NK-92 (cell line): ENCODE results near the gene AMN.
"Not testable (repeated sequence)": the region's sequence is repeated elsewhere in the genome, so short reads cannot be mapped to it uniquely, and the experiment has no call there.

Experiments
- DNase-seq: peaks from one replicate; lab custom pipeline; 2025; ENCODE audit not compliant: unreplicated experiment; lab: John Stamatoyannopoulos, UW

AMN gene

DNA sequence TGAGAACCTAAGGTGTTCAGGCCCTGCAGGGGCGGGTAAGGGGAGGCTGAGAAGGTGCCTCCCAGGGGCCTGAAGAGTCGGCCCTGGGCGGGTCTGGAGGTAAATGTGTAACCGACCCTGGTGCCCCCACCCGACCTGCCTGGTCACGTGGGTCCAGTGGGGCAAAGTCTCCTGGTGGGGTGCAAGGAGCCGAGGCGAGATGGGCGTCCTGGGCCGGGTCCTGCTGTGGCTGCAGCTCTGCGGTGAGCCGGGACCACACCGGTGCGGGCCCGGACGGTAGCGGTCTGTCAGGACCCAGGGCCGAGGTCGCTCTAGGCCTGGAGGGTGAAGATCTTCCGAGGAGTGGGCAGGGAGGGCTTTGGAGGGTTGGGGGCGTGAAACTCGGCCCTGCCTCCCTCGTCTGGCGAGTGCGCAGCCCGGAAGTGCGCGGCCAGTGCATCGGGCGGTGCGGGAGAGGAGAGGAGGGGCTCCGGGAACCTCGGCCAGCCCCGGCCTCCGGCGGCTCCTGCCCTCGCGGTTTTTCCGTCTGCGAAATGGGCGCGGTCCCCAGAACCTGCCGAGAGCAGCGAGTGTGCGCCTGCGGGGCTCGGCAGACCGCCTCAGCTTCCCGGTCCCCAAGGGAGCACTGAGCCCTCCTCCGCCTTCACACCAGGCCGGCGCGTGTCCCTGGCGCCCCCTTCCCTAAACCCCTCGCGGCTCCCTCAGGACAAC lies at the start of gene AMN:
Gene AMN, plus strand, starts transcription at position 174 of the 711 bp plus-strand sequence. Its CDS starts 26 bp downstream, at position 200.
- no peak for DNase-seq

DNA sequence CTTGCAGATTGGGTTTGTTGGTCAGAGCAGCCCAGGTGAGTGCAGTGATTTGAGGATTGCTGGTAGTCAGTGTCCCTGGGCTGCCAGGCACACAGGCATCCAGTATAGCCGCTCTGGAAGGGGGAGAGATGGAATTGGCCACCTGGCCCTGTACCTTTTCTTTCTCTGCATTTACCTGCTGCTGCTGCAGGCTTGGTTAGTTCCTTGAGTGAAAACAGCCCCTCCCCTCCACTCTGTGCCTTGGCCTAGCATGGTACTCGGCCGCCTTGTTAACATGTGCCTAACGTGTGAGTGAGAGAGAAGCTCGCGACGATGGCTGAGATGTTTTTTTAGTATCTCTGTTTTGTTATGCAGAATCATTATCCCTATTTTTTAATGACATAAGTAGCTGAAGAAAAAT lies 49.3 kb upstream of the AMN start:
- no peak for DNase-seq

- no peak for DNase-seq
These were observed 48.9 kb upstream of the AMN start for GRCh38 chr14:102873546-102874061.

GRCh38 chr14:102875652-102876051 lies 46.8 kb upstream of the AMN start:
- DNase-seq = no peak

GRCh38 chr14:102877511-102877910 lies 45.0 kb upstream of the AMN start:
- not testable (repeated sequence) for DNase-seq

- DNase-seq = no peak
These were observed 44.1 kb upstream of the AMN start for GRCh38 chr14:102878174-102878969.

GRCh38 chr14:102878970-102879460 lies 43.4 kb upstream of the AMN start:
- no peak for DNase-seq

- DNase-seq = no peak
These were observed 40.1 kb upstream of the AMN start for GRCh38 chr14:102882226-102882906.

- DNase-seq = no peak
These were observed 39.3 kb upstream of the AMN start for GRCh38 chr14:102883089-102883541.

GRCh38 chr14:102883554-102883953 lies 38.9 kb upstream of the AMN start:
- DNase-seq = no peak

GRCh38 chr14:102885737-102886447 lies 36.6 kb upstream of the AMN start:
- no peak for DNase-seq

DNA sequence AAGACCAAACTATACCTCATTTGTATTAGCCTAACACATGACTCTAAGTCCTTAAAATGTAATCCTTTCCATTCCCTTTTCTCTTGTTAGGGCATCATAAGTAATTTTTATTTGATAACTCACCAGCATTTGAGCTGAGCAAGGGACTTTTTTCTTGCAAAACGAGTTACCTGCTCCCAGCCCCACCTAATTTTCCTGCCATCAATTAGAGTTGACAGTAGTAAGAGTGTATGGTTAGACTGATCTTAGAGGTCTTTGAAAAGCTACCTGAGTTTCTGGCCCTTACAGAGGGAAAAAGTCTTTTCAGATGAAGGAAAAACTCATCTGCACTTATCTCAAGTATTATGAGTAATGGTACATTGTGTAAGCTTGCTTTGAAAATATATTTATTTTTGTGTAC lies 33.7 kb upstream of the AMN start:
- no peak for DNase-seq

DNA sequence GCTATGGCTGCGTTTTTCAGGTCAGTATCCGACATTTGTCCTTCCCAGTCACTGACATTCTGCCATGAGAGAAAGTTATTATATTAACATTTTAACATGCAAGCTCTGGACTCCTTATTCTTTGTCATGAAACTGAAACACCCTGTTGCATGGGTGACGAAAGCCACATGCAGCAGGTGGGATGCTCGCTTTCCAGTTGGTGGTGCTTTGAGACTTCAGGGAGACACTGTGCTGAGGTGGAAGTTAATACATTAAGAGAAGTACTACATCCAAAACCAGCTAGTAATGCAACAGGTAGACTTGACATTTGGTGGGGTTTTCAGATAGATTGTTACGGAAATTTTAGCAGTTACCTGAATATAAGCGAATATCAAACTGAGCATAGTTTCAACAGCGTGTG lies 32.8 kb upstream of the AMN start:
- no peak for DNase-seq

DNA sequence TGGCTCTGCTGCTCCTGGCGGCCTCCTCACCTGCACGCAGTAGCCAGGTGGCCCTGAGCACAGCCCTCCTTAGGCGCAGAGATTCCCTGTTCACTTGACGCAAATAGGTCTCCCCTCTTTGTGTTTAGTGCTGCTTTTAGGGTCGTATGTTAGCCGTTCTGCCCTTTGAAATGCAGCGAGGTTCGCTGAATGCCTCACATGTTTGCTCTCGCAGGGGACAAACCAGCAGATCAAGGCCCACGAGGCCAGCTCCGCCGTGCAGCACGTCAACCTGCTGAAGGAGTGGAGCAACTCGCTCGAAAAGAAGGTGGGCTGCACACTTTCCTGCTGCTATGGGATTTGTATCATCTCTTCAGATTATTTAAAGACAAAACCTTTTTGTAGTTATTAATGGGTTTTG lies 31.4 kb upstream of the AMN start:
- DNase-seq = no peak

DNA sequence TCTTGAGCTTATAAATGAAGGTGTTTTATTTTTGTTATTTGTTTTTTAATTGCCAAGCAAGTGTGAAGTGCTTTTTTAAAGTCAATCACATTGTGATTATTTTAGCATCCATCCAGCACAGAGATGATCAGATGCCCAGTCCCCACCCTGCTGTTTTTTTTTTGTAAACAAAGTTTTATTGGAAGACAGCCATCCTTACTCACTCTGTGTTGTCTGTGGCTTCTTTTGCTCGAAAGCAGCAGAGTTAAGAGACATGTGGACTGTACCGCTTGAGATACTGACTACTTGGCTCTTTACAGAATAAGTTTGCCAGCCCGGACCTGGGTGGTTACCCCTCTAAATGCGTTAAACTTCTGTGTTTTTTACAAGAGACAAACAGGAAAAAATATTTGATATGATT lies 30.9 kb upstream of the AMN start:
- DNase-seq = no peak

- no peak for DNase-seq
These were observed 29.8 kb upstream of the AMN start for GRCh38 chr14:102892651-102893050.

DNA sequence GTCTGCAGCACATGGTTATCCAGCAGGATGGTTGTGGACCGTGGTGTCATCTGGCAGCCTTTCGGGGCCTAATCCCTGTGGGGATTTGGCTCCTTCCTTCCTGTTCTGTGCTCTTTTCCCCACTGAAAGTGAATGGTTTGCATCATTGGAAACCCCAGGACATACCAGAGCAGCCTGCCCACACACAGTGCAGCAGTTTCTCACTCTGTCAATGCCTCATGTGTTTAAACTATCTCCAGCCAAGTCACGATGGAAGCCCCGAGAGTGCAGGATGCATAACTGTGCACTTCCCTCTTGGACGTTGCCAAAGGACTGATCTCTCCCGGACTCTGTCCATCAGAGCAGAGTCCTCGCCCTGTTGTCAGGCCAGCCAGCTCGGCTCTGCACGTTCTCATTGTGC lies 29.0 kb upstream of the AMN start:
- DNase-seq = no peak

GRCh38 chr14:102896735-102897134 lies 25.7 kb upstream of the AMN start:
- DNase-seq = not testable (repeated sequence)

DNA sequence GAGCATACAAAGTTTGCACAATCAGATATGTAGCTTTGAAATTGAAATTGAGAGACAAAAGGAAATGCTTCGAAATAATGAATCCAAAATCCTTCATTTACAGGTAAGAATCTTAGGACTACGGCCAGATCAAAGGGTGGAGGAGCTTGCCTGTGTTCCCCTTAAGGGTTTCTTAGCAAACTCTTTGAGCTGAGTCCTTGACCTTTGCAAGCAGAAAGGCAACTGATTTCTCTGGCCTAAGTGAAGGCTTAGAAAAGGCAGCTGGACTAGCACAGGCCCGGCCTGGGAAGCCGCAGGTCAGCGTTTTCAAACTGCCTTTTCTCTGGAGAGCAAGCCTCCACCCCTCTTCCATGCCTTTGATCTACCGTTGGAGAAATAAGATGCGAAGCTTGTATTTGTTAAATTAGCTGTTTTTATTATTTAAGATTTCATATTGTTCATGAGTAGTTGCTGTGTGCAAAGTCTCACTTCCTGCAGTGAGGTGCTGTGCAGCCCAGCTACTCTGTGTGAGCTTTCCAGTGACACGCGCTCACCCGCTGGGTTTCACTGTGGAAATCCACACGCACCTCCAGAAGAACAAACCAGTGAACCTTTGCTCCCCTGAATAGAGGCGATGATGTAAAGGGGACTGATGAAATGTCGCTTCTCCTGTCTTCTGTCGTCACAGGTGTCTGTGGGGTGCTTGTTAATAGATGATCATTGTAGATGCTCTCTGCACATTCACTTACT lies 25.0 kb upstream of the AMN start:
- no peak for DNase-seq

DNA sequence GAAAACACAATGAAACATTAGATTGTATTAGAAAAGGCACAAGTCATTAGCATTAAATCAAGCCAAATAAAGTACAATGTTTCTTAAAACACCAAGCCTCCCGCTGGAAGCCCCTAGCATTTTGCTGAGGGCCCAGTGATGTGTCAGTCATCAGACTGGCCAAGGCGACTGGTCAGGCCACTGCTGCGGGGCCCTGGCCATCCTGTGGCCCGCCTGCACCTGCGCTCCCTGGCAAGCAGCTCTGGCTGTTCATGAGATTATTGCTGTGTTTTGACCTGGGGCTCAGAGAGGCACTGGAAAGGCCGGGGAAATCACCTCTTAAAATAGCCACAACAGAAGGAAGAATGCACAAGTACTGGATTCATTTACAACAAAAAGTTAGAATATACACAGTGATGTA lies 24.2 kb upstream of the AMN start:
- DNase-seq = no peak
